Colonic mucosa (tissue), 4 donors: ENCODE data around the gene PTTG1IP. TPM values are rescaled to one million over a fixed set of nuclear protein-coding genes. Genes with fewer than 3 reads are reported as not detected.

ENCODE experiments used
- DNase-seq: peaks from one replicate; pipeline ENCODE4 v3.0.0-alpha.2; 2020
- H3K27ac ChIP-seq: fragments of 200-600 bp; one replicate; pipeline ENCODE4 v1.8.0; 2021
- H3K27me3 ChIP-seq: fragments of 200-600 bp; one replicate; pipeline ENCODE4 v1.8.0; 2021
- H3K36me3 ChIP-seq: fragments of 200-600 bp; one replicate; pipeline ENCODE4 v1.8.0; 2021
- H3K4me1 ChIP-seq: fragments of 200-600 bp; one replicate; pipeline ENCODE4 v1.8.0; 2021; ENCODE audit warnings: mild to moderate bottlenecking
- H3K4me3 ChIP-seq: fragments of 200-600 bp; one replicate; pipeline ENCODE4 v1.8.0; 2021
- H3K9ac ChIP-seq, 2 donors: one replicate each; pipeline ENCODE4 v1.7.0; 2013; ENCODE audit warnings: control low read depth in 2 of 2, low read depth in 2 of 2, low read length in 2 of 2
- H3K9me3 ChIP-seq: fragments of 200-600 bp; one replicate; pipeline ENCODE4 v1.8.0; 2021
- CTCF ChIP-seq: fragments of 200-600 bp; IDR thresholded peaks from one replicate; pipeline ENCODE4 v1.8.0; 2022; ENCODE audit warnings: antibody characterized with exemption, mild to moderate bottlenecking
- intact Hi-C: fragments of 100-400 bp; cut with DNase I; formaldehyde crosslinking; loops from one replicate; pipeline ENCODE4 v1.14.1; 2022
- total RNA-seq, 2 donors: library from RNA; stranded (reverse); fragmentation: NEBNext Ultra II Directional in 1 of 2; extraction: Animal tissue kit (Norgen Biotek cat#: 25700) in 1 of 2; gene quantifications; one replicate each; pipeline ENCODE4 v1.2.1, GENCODE V29; 2021
- donor health status: healthy.
- donor health status: DM: no; HTN: no; CAD: no.
- donor health status: DM: no; HTN: no; CAD: no.

PTTG1IP gene
- total RNA-seq, 2 donors from 2014 or later, result 218 to 414 TPM

DNA sequence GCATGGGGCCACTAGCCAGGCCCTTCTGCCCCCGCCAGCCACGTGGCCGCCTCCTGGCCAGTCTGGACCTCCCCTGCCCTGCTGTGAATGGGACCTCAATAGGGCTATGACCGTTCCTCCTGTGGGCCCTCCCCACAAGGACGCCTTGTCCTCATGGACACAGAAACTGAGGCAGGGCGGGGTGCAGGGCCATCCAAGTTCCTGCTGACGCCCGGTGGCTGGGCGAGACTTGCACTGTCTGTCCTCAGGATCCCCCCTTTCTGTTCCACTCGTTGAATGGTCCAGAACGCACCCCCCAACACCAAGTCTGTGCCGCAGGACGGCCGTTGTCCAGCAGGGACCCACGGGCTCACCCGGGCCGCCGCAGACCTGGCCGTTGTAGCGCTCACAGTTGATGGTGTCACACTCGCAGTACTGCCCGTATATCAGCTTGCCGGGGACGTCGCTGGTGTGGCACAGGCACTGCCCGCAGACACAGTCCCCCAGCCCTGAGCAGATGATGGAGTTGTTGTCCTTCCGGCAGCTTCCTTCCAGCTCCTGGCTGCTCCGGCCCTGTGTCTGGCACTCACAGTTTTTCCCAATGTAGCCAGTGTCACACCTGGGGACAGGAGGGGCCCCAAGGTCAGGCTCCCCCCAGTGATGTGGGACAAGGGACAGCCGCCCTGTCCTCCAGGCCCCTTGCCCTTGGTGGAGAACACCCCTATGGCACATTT lies 16.3 kb upstream of the PTTG1IP start:
- no peaks in the 10 kb centered on the region for H3K9me3 ChIP-seq
- no peak for TF ChIP-seq CTCF
- H3K27ac ChIP-seq, result no peak overlapping the region
- no peak overlapping the region for H3K4me3 ChIP-seq
- no peaks in the 10 kb centered on the region for H3K4me1 ChIP-seq
- H3K27me3 ChIP-seq, result no peaks in the 10 kb centered on the region
- H3K9ac ChIP-seq, result no peak overlapping the region
- intact Hi-C loops, result loop anchor here (2.0 kb wide), 1 partner anchor 43 kb away; no protein-coding TSS in a partner anchor
- DNase-seq, result no peak
- no peaks in the 10 kb centered on the region for H3K36me3 ChIP-seq

DNA sequence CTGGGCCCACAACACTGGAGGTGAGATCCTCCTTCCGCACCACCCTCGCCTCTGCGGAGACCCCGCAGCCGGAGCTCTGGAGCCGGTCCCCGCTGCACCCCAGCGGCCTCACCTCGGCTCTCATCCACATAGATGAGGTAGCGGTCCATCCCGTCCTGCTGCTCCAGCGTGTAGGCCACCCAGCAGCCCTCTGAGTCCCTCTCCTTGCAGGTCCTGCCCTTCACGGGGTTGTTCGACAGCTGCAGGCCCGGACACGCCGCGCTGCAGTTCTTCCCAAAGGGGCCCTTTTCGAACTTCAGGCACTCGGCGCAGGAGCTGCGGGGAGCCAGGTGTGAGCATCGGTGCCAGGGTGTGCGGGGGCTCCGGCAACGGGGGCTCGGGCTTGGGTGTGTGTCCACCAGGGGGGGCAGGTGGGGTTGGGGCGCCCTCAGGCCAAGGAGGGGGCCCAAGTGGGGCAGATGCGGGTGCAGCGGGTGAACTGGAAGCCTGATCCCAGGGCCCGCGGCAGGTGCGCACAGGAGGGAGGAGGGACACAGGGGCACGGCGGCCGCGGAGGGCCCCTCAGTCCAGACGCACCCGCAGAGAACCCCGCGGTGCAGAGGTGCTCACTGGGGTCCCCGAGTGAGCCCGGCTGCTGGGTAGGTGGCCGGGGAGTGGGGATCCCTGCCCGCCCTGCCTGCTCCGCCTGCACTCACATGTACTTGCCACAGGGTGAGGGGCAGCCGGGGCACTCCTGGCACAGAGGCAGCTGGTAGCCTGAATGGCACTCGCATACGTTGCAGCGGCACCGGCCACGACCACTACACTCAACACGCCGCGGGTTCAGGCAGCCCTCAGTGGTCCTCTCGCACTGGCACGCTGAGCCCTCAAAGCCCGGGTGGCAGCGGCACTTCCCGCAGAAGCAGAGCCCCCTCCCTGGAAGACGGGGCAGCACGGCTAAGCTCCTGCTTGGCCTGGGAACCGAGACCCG lies 15.4 kb upstream of the PTTG1IP start:
- Histone ChIP-seq H3K4me1 (no peaks in the 10 kb centered on the region), H3K9me3 (no peaks in the 10 kb centered on the region), H3K9ac (no peak overlapping the region), H3K36me3 (no peaks in the 10 kb centered on the region), H3K27me3 (no peaks in the 10 kb centered on the region), H3K4me3 (no peak overlapping the region), H3K27ac (no peak overlapping the region)
- no peak for TF ChIP-seq CTCF
- DNase-seq, result no peak
- intact Hi-C loops, result no loop called here

DNA sequence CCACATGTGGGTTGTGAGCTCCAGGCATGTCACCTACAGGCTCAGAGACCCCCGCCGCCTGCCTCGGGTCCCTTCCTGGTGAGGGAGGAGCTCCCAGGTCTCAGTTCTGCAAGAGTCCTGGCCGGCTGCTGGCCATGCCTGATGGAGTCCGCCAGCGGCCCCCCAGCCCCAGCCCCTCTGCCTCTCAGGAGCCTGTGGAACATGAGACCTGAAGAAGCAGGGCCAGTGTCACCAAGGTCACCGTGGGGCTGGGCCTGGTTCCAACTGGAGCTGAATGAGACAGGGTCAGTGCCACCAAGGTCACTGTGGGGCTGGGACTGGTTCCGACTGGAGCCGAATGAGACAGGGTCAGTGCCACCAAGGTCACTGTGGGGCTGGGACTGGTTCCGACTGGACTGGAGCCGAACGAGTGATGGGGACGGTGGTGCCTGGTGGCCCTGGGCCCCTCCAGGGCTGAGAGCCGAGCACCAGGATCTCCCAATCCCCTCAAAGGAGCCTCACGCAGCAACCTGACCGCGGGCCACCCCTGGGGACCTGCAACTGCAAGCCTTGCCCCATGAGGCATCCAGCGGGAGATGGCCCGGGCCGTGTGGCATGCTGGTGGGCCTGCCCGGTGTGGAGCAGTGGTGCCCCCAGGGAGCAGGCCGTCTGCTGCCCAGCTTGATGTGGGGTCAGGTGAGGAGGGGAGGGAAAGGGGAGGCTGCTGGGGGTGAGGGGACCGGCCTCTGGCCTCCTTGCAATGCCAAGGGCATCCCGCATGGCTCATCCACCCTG lies 14.5 kb upstream of the PTTG1IP start:
- intact Hi-C loops, result no loop called here
- no peak for DNase-seq
- Histone ChIP-seq H3K27me3 (no peaks in the 10 kb centered on the region), H3K9me3 (no peaks in the 10 kb centered on the region), H3K27ac (no peak overlapping the region), H3K9ac (no peak overlapping the region), H3K4me1 (no peaks in the 10 kb centered on the region), H3K4me3 (no peak overlapping the region), H3K36me3 (no peaks in the 10 kb centered on the region)
- no peak for TF ChIP-seq CTCF

GRCh38 chr21:44887126-44887806 lies 13.8 kb upstream of the PTTG1IP start:
- Histone ChIP-seq H3K9ac (no peak overlapping the region), H3K9me3 (no peaks in the 10 kb centered on the region), H3K27ac (no peak overlapping the region), H3K36me3 (no peaks in the 10 kb centered on the region), H3K4me1 (no peaks in the 10 kb centered on the region), H3K27me3 (no peaks in the 10 kb centered on the region), H3K4me3 (no peak overlapping the region)
- DNase-seq, result no peak
- intact Hi-C loops, result no loop called here
- no peak for TF ChIP-seq CTCF
